GM23338 (cell line): ENCODE results near the gene MAST2. TPM values are rescaled to one million over a fixed set of nuclear protein-coding genes. Genes with fewer than 3 reads are reported as not detected.

ENCODE experiments used
- ATAC-seq: fragments of 200-7000 bp; cut with Tn5 transposase; 3 replicates; pipeline ENCODE4 v1.9.1; 2020
- DNase-seq: peaks from one replicate; pipeline ENCODE4 v3.0.0-alpha.2; 2015; ENCODE audit warnings: low spot score
- H2AFZ ChIP-seq: fragments of 200-600 bp; sonication (generic); 2 replicates; pipeline ENCODE4 v1.8.0; 2016; ENCODE audit warnings: antibody characterized with exemption, mild to moderate bottlenecking, moderate library complexity
- H3F3A ChIP-seq: fragments of 200-600 bp; sonication (generic); replicated peaks from 2 replicates; pipeline ENCODE4 v1.8.0; 2017; ENCODE audit warnings: antibody characterized with exemption, mixed run types, low read depth
- H3K27ac ChIP-seq: fragments of 200-600 bp; sonication (generic); 2 replicates; pipeline ENCODE4 v1.6.1; 2016; ENCODE audit warnings: low read depth
- H3K27me3 ChIP-seq: fragments of 200-600 bp; sonication (generic); 2 replicates; pipeline ENCODE4 v1.8.0; 2016; ENCODE audit warnings: mild to moderate bottlenecking, mixed run types, moderate library complexity; ENCODE audit not compliant: insufficient read depth
- H3K36me3 ChIP-seq: fragments of 200-600 bp; sonication (generic); 2 replicates; pipeline ENCODE4 v1.8.0; 2016; ENCODE audit warnings: mild to moderate bottlenecking; ENCODE audit not compliant: insufficient read depth
- H3K4me1 ChIP-seq: fragments of 200-600 bp; sonication (generic); 2 replicates; pipeline ENCODE4 v1.8.0; 2016; ENCODE audit warnings: mild to moderate bottlenecking, moderate library complexity; ENCODE audit not compliant: insufficient read depth
- H3K4me2 ChIP-seq: fragments of 200-600 bp; sonication (generic); 2 replicates; pipeline ENCODE4 v1.7.1; 2017; ENCODE audit warnings: mixed run types
- H3K4me3 ChIP-seq: fragments of 200-600 bp; sonication (generic); 2 replicates; pipeline ENCODE4 v1.6.1; 2016; ENCODE audit warnings: mixed run types
- H3K79me2 ChIP-seq: fragments of 200-600 bp; sonication (generic); replicated peaks from 2 replicates; pipeline ENCODE4 v1.8.0; 2017; ENCODE audit warnings: mild to moderate bottlenecking; ENCODE audit not compliant: insufficient read depth
- H3K9me2 ChIP-seq: fragments of 200-600 bp; sonication (generic); 2 replicates; pipeline ENCODE4 v1.8.0; 2017; ENCODE audit not compliant: insufficient read depth
- H4K20me1 ChIP-seq: fragments of 200-600 bp; sonication (generic); replicated peaks from 2 replicates; pipeline ENCODE4 v1.8.0; 2017; ENCODE audit warnings: mild to moderate bottlenecking; ENCODE audit not compliant: insufficient read depth
- H3K27ac Mint-ChIP-seq: 2 replicates; pipeline ENCODE4 v1.8.0; 2020; ENCODE audit warnings: inconsistent platforms, mild to moderate bottlenecking, moderate library complexity, mixed read lengths
- H3K27me3 Mint-ChIP-seq: 3 replicates; pipeline ENCODE4 v1.8.0; 2022; ENCODE audit warnings: low read depth, mild to moderate bottlenecking, moderate library complexity, mixed read lengths, inconsistent platforms; ENCODE audit not compliant: insufficient read depth, poor library complexity
- H3K36me3 Mint-ChIP-seq: 3 replicates; pipeline ENCODE4 v1.8.0; 2021; ENCODE audit warnings: low read depth, mild to moderate bottlenecking, inconsistent platforms, moderate library complexity, mixed read lengths
- H3K4me1 Mint-ChIP-seq: 3 replicates; pipeline ENCODE4 v1.8.0; 2020; ENCODE audit warnings: mild to moderate bottlenecking, inconsistent platforms, mixed read lengths
- H3K4me3 Mint-ChIP-seq: 3 replicates; pipeline ENCODE4 v1.8.0; 2021; ENCODE audit warnings: moderate library complexity, mild to moderate bottlenecking, inconsistent platforms, mixed read lengths
- H3K9me3 Mint-ChIP-seq: 3 replicates; pipeline ENCODE4 v1.8.0; 2020; ENCODE audit warnings: moderate library complexity, mild to moderate bottlenecking, inconsistent platforms, mixed read lengths
- CREB1 ChIP-seq: fragments of 250-450 bp; sonication (Bioruptor Pico); IDR thresholded peaks from 2 replicates; pipeline ENCODE4 v1.5.0; 2020; ENCODE audit warnings: low read depth, mild to moderate bottlenecking, moderate library complexity
- EZH2phosphoT487 ChIP-seq: fragments of 200-600 bp; sonication (generic); IDR thresholded peaks from one replicate; pipeline ENCODE4 v1.8.1; 2018; ENCODE audit warnings: antibody characterized with exemption; ENCODE audit not compliant: unreplicated experiment
- JUNB ChIP-seq: IDR thresholded peaks from one replicate; pipeline ENCODE4 v1.6.1; 2016; ENCODE audit warnings: antibody characterized with exemption; ENCODE audit not compliant: unreplicated experiment
- NANOG ChIP-seq: IDR thresholded peaks from 2 replicates; pipeline ENCODE4 v1.6.1; 2016; ENCODE audit warnings: antibody characterized with exemption, borderline replicate concordance
- POLR2AphosphoS5 ChIP-seq: IDR thresholded peaks from 2 replicates; pipeline ENCODE4 v1.6.1; 2016; ENCODE audit warnings: antibody characterized with exemption, low read depth
- STAT1 ChIP-seq: IDR thresholded peaks from one replicate; pipeline ENCODE4 v1.6.1; 2016; ENCODE audit warnings: antibody characterized with exemption; ENCODE audit not compliant: unreplicated experiment
- ZNF114 ChIP-seq: fragments of 250-450 bp; sonication (Bioruptor Pico); IDR thresholded peaks from 2 replicates; pipeline ENCODE4 v1.5.0; 2020; ENCODE audit warnings: mild to moderate bottlenecking, moderate library complexity
- ZNF331 ChIP-seq: fragments of 250-450 bp; sonication (Bioruptor Pico); IDR thresholded peaks from 2 replicates; pipeline ENCODE4 v1.5.0; 2020; ENCODE audit warnings: low read depth, mild to moderate bottlenecking, moderate library complexity
- polyA plus RNA-seq: library from polyadenylated mRNA; unstranded; fragments of >200 nt; fragmentation: Nextera tagmentation; extraction: Ambion mirVana; gene quantifications from 2 replicates; pipeline ENCODE4 v1.2.1, GENCODE V29; 2016
- total RNA-seq: library from RNA; depleted of rRNA; stranded (reverse); fragments of >200 nt; shearing (Covaris generic); gene quantifications from 2 replicates; pipeline ENCODE4 v1.2.3, GENCODE V29; 2014
- TF ChIP-seq, protein P1 (sequence below), 2 experiments: fragments of 200-600 bp in 1 of 2; sonication (generic) in 1 of 2; conservative IDR thresholded peaks; 2 replicates each; pipeline versions ENCODE4 v1.5.1 to v1.6.1; 2016 to 2017; ENCODE audit warnings: antibody characterized with exemption in 2 of 2, low read depth in 2 of 2, mild to moderate bottlenecking in 2 of 2, moderate library complexity in 1 of 2
- TF ChIP-seq, protein P2 (sequence below): IDR thresholded peaks from one replicate; pipeline ENCODE4 v1.6.1; 2018; ENCODE audit warnings: antibody characterized with exemption; ENCODE audit not compliant: unreplicated experiment
- TF ChIP-seq, protein P3 (sequence below): IDR thresholded peaks from 2 replicates; pipeline ENCODE4 v1.6.1; 2016; ENCODE audit warnings: antibody characterized with exemption

The MAST2 gene
- total and polyA plus RNA-seq, 2 experiments from 2014 or later: 11.5 to 57.7 TPM

DNA sequence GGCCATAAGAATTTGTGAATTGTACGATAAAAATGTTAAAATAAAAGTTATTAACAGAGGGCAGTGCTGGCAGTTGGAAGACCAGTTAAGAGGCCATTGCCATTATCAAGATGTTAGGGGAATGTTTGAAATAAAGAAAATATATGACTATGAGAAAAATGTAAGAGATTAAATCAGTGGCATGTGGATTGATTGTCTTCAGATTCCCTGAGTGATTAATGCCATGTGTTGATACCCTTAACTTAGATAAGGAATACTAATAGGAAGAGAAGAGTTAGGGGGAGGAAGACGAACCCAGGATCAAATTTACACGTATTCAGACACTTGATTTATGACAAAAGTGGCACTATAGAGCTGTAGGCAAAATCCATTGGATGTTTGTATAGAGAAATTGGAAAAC is 173.2 kb downstream of the MAST2 start (continued):
- TF ChIP-seq, protein P1, sequence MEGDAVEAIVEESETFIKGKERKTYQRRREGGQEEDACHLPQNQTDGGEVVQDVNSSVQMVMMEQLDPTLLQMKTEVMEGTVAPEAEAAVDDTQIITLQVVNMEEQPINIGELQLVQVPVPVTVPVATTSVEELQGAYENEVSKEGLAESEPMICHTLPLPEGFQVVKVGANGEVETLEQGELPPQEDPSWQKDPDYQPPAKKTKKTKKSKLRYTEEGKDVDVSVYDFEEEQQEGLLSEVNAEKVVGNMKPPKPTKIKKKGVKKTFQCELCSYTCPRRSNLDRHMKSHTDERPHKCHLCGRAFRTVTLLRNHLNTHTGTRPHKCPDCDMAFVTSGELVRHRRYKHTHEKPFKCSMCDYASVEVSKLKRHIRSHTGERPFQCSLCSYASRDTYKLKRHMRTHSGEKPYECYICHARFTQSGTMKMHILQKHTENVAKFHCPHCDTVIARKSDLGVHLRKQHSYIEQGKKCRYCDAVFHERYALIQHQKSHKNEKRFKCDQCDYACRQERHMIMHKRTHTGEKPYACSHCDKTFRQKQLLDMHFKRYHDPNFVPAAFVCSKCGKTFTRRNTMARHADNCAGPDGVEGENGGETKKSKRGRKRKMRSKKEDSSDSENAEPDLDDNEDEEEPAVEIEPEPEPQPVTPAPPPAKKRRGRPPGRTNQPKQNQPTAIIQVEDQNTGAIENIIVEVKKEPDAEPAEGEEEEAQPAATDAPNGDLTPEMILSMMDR (conservative IDR thresholded peaks at IDR 0.05; ENCODE audit: low read depth in 2 of 2): no peak
- no peak for TF ChIP-seq ZNF114
- no peak for TF ChIP-seq POLR2AphosphoS5
- no peak for TF ChIP-seq EZH2phosphoT487
- no peak for TF ChIP-seq JUNB

DNA sequence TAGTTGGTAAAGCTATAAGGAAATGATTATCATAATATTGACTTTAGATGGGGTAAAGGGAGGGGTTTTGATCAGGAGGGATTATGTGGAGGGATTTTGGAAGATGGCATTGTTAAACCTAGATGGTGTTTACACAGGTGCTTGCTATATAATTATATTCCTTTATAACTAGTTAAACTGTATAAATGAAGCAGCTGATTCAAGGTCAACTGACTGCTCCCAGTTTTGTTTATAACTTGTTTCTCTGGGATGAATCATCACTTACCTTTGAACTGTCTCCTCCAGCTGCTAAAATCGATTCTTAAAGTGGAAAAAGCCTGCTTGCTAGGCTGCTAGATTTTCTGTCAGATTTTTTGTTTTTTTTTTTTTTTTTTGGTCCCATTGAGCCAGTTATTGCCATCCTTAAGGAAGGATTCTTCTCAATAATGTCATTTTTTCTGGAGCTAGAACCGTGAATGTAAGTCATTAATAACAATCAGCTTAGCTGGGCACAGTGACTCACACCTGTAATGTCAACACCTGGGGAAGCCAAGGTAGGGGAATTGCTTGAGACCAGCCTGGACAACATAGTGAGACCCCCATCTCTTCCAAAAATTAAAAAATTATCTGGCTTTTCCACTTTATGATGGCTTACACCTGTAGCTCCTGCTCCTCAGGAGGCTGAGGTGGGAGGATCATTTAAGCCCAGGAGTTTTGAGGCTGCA is 175.8 kb downstream of the MAST2 start:
- no peak overlapping the region for H3K4me3 Mint-ChIP-seq
- TF ChIP-seq, protein P2, sequence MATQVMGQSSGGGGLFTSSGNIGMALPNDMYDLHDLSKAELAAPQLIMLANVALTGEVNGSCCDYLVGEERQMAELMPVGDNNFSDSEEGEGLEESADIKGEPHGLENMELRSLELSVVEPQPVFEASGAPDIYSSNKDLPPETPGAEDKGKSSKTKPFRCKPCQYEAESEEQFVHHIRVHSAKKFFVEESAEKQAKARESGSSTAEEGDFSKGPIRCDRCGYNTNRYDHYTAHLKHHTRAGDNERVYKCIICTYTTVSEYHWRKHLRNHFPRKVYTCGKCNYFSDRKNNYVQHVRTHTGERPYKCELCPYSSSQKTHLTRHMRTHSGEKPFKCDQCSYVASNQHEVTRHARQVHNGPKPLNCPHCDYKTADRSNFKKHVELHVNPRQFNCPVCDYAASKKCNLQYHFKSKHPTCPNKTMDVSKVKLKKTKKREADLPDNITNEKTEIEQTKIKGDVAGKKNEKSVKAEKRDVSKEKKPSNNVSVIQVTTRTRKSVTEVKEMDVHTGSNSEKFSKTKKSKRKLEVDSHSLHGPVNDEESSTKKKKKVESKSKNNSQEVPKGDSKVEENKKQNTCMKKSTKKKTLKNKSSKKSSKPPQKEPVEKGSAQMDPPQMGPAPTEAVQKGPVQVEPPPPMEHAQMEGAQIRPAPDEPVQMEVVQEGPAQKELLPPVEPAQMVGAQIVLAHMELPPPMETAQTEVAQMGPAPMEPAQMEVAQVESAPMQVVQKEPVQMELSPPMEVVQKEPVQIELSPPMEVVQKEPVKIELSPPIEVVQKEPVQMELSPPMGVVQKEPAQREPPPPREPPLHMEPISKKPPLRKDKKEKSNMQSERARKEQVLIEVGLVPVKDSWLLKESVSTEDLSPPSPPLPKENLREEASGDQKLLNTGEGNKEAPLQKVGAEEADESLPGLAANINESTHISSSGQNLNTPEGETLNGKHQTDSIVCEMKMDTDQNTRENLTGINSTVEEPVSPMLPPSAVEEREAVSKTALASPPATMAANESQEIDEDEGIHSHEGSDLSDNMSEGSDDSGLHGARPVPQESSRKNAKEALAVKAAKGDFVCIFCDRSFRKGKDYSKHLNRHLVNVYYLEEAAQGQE: no peak
- TF ChIP-seq EZH2phosphoT487 (no peak), ZNF331 (CRISPR knock-in tag) (no peak), NANOG (no peak), JUNB (no peak), POLR2AphosphoS5 (no peak), STAT1 (no peak), CREB1 (CRISPR knock-in tag) (no peak), ZNF114 (no peak)
- TF ChIP-seq, protein P3, sequence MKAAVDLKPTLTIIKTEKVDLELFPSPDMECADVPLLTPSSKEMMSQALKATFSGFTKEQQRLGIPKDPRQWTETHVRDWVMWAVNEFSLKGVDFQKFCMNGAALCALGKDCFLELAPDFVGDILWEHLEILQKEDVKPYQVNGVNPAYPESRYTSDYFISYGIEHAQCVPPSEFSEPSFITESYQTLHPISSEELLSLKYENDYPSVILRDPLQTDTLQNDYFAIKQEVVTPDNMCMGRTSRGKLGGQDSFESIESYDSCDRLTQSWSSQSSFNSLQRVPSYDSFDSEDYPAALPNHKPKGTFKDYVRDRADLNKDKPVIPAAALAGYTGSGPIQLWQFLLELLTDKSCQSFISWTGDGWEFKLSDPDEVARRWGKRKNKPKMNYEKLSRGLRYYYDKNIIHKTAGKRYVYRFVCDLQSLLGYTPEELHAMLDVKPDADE: no peak
- H3K27ac Mint-ChIP-seq: no peak overlapping the region
- no peaks in the 10 kb centered on the region; the same call in 2 of the 3 replicates for H3K9me3 Mint-ChIP-seq
- no peaks in the 10 kb centered on the region for H3K4me1 Mint-ChIP-seq
- no peak overlapping the region for H3K4me2 ChIP-seq
- DNase-seq (no peak), ATAC-seq (no peak)
- H2AFZ ChIP-seq: no peak overlapping the region
- H4K20me1 ChIP-seq: no peaks in the 10 kb centered on the region; the same call in none of the 2 replicates
- no peaks in the 10 kb centered on the region for H3K36me3 ChIP-seq
- H3K27me3 ChIP-seq: no peaks in the 10 kb centered on the region
- no peaks in the 10 kb centered on the region for H3K9me2 ChIP-seq
- H3K4me1 ChIP-seq: no peaks in the 10 kb centered on the region
- no peaks in the 10 kb centered on the region for H3K79me2 ChIP-seq
- no peaks in the 10 kb centered on the region for H3F3A ChIP-seq
- H3K27ac ChIP-seq: no peak overlapping the region; the same call in 1 of the 2 replicates
- peaks cover 2% of the 10 kb centered on the region for H3K27me3 Mint-ChIP-seq
- no peak overlapping the region for H3K4me3 ChIP-seq
- peaks cover 3% of the 10 kb centered on the region; the same call in 2 of the 3 replicates for H3K36me3 Mint-ChIP-seq
